Mesenchymal stem cell (in vitro differentiated cells and primary cell): ENCODE data around the gene RAMP1. TPM values are rescaled to one million over a fixed set of nuclear protein-coding genes. Genes with fewer than 3 reads are reported as not detected.

Experiments
- DNase-seq: peaks from one replicate; pipeline ENCODE4 v3.0.0-alpha.2; 2013
- H2AFZ ChIP-seq: one replicate; pipeline ENCODE4 v1.6.1; 2013; ENCODE audit warnings: low read depth, mild to moderate bottlenecking, control low read depth, inconsistent platforms, low read length, moderate library complexity
- H2AK5ac ChIP-seq: 2 replicates; pipeline ENCODE4 v1.6.1; 2013; ENCODE audit warnings: low read length, moderate library complexity, mild to moderate bottlenecking, inconsistent platforms; ENCODE audit not compliant: severe bottlenecking
- H2BK120ac ChIP-seq: one replicate; pipeline ENCODE4 v1.6.1; 2013; ENCODE audit warnings: low read depth, mild to moderate bottlenecking, inconsistent platforms, low read length, moderate library complexity
- H2BK12ac ChIP-seq, 2 experiments: one replicate each; pipeline ENCODE4 v1.6.1; 2013; ENCODE audit warnings: inconsistent platforms in 2 of 2, low read length in 2 of 2, mild to moderate bottlenecking in 2 of 2, moderate library complexity in 2 of 2, control low read depth in 1 of 2
- H2BK15ac ChIP-seq: one replicate; pipeline ENCODE4 v1.6.1; 2013; ENCODE audit warnings: mild to moderate bottlenecking, low read depth, inconsistent platforms; ENCODE audit not compliant: poor library complexity, severe bottlenecking
- H2BK5ac ChIP-seq: 2 replicates; pipeline ENCODE4 v1.6.1; 2013; ENCODE audit warnings: low read depth, mild to moderate bottlenecking, low read length, control low read depth, inconsistent platforms; ENCODE audit not compliant: poor library complexity, severe bottlenecking
- H3K14ac ChIP-seq, 2 experiments: one replicate each; pipeline ENCODE4 v1.6.1; 2013; ENCODE audit warnings: inconsistent platforms in 2 of 2, low read length in 2 of 2, control low read depth in 1 of 2, mild to moderate bottlenecking in 1 of 2, moderate library complexity in 1 of 2
- H3K18ac ChIP-seq, 2 experiments: one replicate each; pipeline ENCODE4 v1.6.1; 2013; ENCODE audit warnings: inconsistent platforms in 2 of 2, low read length in 2 of 2, control low read depth in 1 of 2, low read depth in 1 of 2, mild to moderate bottlenecking in 1 of 2
- H3K23ac ChIP-seq, 2 experiments: one replicate each; pipeline ENCODE4 v1.6.1; 2013; ENCODE audit warnings: inconsistent platforms in 2 of 2, low read length in 2 of 2, mild to moderate bottlenecking in 2 of 2, moderate library complexity in 2 of 2, control low read depth in 1 of 2
- H3K27ac ChIP-seq: 2 replicates; pipeline ENCODE4 v1.5.1; 2013; ENCODE audit warnings: mild to moderate bottlenecking, moderate library complexity, low read length, control low read depth, inconsistent platforms; ENCODE audit not compliant: poor library complexity, severe bottlenecking
- H3K27me3 ChIP-seq, 2 experiments: 2 replicates each; pipeline versions ENCODE4 v1.6.1 to v1.7.0; 2013; ENCODE audit warnings: low read length in 2 of 2, mild to moderate bottlenecking in 2 of 2, moderate library complexity in 2 of 2, control low read depth in 1 of 2, inconsistent platforms in 1 of 2; ENCODE audit not compliant: control insufficient read depth in 1 of 2, insufficient read depth in 1 of 2
- H3K36me3 ChIP-seq, 2 experiments: 2 replicates each; pipeline versions ENCODE4 v1.6.1 to v1.7.0; 2013; ENCODE audit warnings: low read length in 2 of 2, control low read depth in 1 of 2, inconsistent platforms in 1 of 2, low read depth in 1 of 2, mild to moderate bottlenecking in 1 of 2; ENCODE audit not compliant: insufficient read depth in 2 of 2, control insufficient read depth in 1 of 2
- H3K4ac ChIP-seq, 2 experiments: one replicate each; pipeline ENCODE4 v1.6.1; 2013; ENCODE audit warnings: inconsistent platforms in 2 of 2, low read length in 2 of 2, mild to moderate bottlenecking in 2 of 2, moderate library complexity in 2 of 2, control low read depth in 1 of 2, low read depth in 1 of 2
- H3K4me1 ChIP-seq: 2 replicates; pipeline ENCODE4 v1.6.1; 2013; ENCODE audit warnings: low read depth, low read length, control low read depth; ENCODE audit not compliant: control insufficient read depth, insufficient read depth
- H3K4me2 ChIP-seq: 2 replicates; pipeline ENCODE4 v1.6.1; 2013; ENCODE audit warnings: low read length, mild to moderate bottlenecking, inconsistent platforms; ENCODE audit not compliant: poor library complexity, severe bottlenecking
- H3K4me3 ChIP-seq, 2 experiments: 2 replicates each; pipeline versions ENCODE4 v1.5.1 to v1.7.0; 2013; ENCODE audit warnings: low read length in 2 of 2, mild to moderate bottlenecking in 2 of 2, control low read depth in 1 of 2, low read depth in 1 of 2; ENCODE audit not compliant: insufficient read depth in 1 of 2
- H3K79me1 ChIP-seq: replicated peaks from 2 replicates; pipeline ENCODE4 v1.6.1; 2013; ENCODE audit warnings: mild to moderate bottlenecking, control low read depth, low read length, inconsistent platforms; ENCODE audit not compliant: poor library complexity, severe bottlenecking
- H3K9ac ChIP-seq: 2 replicates; pipeline ENCODE4 v1.7.0; 2013; ENCODE audit warnings: mild to moderate bottlenecking, low read length, moderate library complexity
- H3K9me3 ChIP-seq: 2 replicates; pipeline ENCODE4 v1.7.0; 2013; ENCODE audit warnings: mild to moderate bottlenecking, low read length; ENCODE audit not compliant: control insufficient read depth
- H4K8ac ChIP-seq: one replicate; pipeline ENCODE4 v1.6.1; 2013; ENCODE audit warnings: inconsistent platforms, mild to moderate bottlenecking, low read length, moderate library complexity
- H4K91ac ChIP-seq: one replicate; pipeline ENCODE4 v1.6.1; 2013; ENCODE audit warnings: mild to moderate bottlenecking, low read length, inconsistent platforms
- WGBS: methylation state at CpG from one replicate; pipeline ENCODE4 v1.1.7; 2013; ENCODE audit warnings: mixed read lengths; 5-methylcytosine and 5-hydroxymethylcytosine counted together
- polyA plus RNA-seq, 2 experiments: library from polyadenylated mRNA; stranded (reverse); fragments of 200-250 nt; gene quantifications; one replicate each; pipeline ENCODE4 v1.2.3, GENCODE V29; 2013

Gene RAMP1
- polyA plus RNA-seq (2013, experiment 1 of 2) = 3.1 TPM
- 4.3 TPM for polyA plus RNA-seq (2013, experiment 2 of 2)

DNA sequence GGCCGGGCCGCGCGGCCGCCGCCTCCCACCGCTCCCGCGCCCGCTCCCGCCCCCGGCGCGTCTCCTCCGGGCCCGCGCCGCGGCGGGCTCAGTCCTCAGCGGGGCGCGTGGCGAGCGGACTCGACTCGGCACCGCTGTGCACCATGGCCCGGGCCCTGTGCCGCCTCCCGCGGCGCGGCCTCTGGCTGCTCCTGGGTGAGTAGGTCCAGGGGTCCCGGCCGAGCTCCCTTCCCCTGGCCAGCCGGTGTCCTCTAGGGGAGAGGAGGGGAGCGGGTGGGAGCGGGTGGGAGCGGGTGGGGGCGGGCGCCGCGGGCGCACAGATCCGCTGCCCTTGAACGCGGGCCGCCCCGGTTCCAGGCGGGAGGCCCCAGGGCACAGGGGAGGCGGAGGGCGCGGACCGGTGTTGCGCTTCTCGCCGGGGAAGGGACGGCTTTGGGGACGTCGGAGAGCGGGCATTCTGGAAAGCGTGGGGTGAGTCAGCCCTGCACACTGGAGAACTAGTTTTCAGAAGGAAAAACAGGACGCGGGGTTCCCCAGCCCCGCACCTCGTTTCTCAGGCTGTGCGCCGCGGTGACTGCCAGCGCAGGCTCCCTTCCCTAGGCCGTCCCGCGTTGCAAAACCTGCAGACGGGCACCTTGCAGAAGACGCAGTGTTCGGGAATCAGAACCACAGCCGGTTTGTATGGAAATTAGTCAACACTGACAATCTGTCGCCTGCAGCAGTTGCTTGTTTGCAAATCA, at the start of gene RAMP1:
Gene RAMP1 (plus strand): TSS at position 91 of the 740 bp plus-strand sequence. CDS start 53 bp downstream, at position 144.
- Histone ChIP-seq H4K91ac (no peak within 1 kb of the TSS), H2BK15ac (peak within 1 kb of the TSS; percentile 12), H3K4ac (no peak within 1 kb of the TSS), H2BK120ac (no peak within 1 kb of the TSS), H3K9ac (no peak within 1 kb of the TSS), H2AFZ (no peak within 1 kb of the TSS), H3K14ac (no peak within 1 kb of the TSS), H3K18ac (peak within 1 kb of the TSS in 1 of 2 experiments; percentile 66), H3K23ac (no peak within 1 kb of the TSS), H2AK5ac (no peak within 1 kb of the TSS), H3K9me3 (no peaks in the 10 kb centered on the region), H3K36me3 (no peaks in the 10 kb centered on the region), H2BK5ac (no peak within 1 kb of the TSS), H3K79me1 (peaks cover 3% of the 10 kb centered on the region), H3K27me3 (peaks cover 4 to 77% of the 10 kb centered on the region in 2 experiments), H4K8ac (no peak within 1 kb of the TSS), H3K4me2 (peak within 1 kb of the TSS; percentile 84), H3K4me3 (peak within 1 kb of the TSS; percentile 62 to 70), H3K27ac (no peak within 1 kb of the TSS), H3K4me1 (peaks cover 26% of the 10 kb centered on the region), H2BK12ac (no peak within 1 kb of the TSS)
- 5% methylated on average over 59 of the region's 79 CpGs for WGBS
- DNase-seq = peak; percentile 37

- Histone ChIP-seq H3K27ac (no peak overlapping the region), H2AFZ (no peak overlapping the region), H3K27me3 (peaks cover 2 to 6% of the 10 kb centered on the region in 2 experiments), H2BK15ac (no peak overlapping the region), H2AK5ac (no peak overlapping the region), H3K18ac (no peak overlapping the region), H3K9ac (no peak overlapping the region), H3K36me3 (no peaks in the 10 kb centered on the region), H3K4me2 (no peak overlapping the region), H3K4me3 (no peak overlapping the region), H2BK5ac (no peak overlapping the region), H4K91ac (no peak overlapping the region), H3K79me1 (no peaks in the 10 kb centered on the region), H3K4me1 (no peaks in the 10 kb centered on the region), H3K4ac (no peak overlapping the region), H3K14ac (no peak overlapping the region), H3K9me3 (no peaks in the 10 kb centered on the region), H3K23ac (no peak overlapping the region), H2BK120ac (no peak overlapping the region), H2BK12ac (no peak overlapping the region), H4K8ac (no peak overlapping the region)
- no peak for DNase-seq
- 82% methylated on average over 1 of the region's 1 CpG for WGBS
Measured at GRCh38 chr2:237815637-237816036, 43.8 kb upstream of the RAMP1 start.

DNA sequence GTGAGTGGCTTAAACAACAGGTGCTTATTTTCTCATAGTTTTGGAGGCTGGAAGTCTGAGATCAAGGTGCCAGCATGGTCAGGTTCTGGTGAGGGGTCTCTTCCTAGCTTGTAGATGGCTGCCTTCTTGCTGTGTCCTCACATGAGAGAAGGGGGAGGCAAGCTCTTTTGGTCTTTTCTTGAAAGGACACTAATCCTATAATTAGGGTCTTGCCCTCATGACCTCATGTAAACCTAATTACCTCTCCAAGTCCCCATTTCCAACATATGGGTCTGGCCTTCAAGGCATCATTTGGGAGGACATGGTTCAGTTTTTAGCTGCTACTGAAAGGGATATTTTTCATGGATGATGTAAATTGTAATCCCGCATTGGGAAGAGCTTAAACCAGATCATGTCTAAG, 42.9 kb upstream of the RAMP1 start:
- no peak overlapping the region for H3K27ac ChIP-seq
- DNase-seq = no peak
- no peak overlapping the region for H3K4ac ChIP-seq
- H4K91ac ChIP-seq = no peak overlapping the region
- H3K23ac ChIP-seq = no peak overlapping the region
- H2BK5ac ChIP-seq = no peak overlapping the region
- H4K8ac ChIP-seq = no peak overlapping the region
- no peak overlapping the region for H2AFZ ChIP-seq
- H3K14ac ChIP-seq = no peak overlapping the region
- no peak overlapping the region for H3K4me2 ChIP-seq
- H3K79me1 ChIP-seq = no peaks in the 10 kb centered on the region
- no peak overlapping the region for H2AK5ac ChIP-seq
- no peaks in the 10 kb centered on the region for H3K9me3 ChIP-seq
- no peaks in the 10 kb centered on the region for H3K4me1 ChIP-seq
- WGBS = 100% methylated on average over 1 of the region's 1 CpG
- H3K9ac ChIP-seq = no peak overlapping the region
- no peak overlapping the region for H2BK120ac ChIP-seq
- no peak overlapping the region for H3K4me3 ChIP-seq
- H2BK12ac ChIP-seq = no peak overlapping the region
- H3K27me3 ChIP-seq = peaks cover 2 to 3% of the 10 kb centered on the region in 2 experiments
- H2BK15ac ChIP-seq = no peak overlapping the region
- H3K18ac ChIP-seq = no peak overlapping the region
- H3K36me3 ChIP-seq = no peaks in the 10 kb centered on the region

DNA sequence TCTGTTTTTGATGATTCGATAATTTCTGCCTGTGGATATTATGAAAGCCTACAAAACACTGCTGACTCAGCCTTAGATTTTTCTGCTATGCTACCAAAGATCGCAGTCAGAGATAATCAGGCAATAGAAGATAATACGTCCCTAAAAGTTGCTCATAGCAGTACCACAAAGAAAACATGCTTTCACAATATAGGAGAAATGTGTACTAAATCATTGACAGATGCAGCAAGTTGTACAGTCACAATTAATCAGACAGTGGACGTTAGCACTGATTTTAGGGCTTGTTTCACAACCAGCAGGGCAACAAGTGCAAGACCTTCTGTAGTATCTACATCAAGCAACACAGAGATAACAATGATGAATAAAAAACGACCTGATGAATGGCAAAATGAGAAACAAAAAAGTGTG, 41.4 kb upstream of the RAMP1 start:
- Histone ChIP-seq H2BK120ac (no peak overlapping the region), H3K4me3 (no peak overlapping the region), H2AK5ac (no peak overlapping the region), H3K36me3 (no peaks in the 10 kb centered on the region), H3K79me1 (no peaks in the 10 kb centered on the region), H3K27me3 (peaks cover under 1 to 3% of the 10 kb centered on the region in 2 experiments), H3K9me3 (no peaks in the 10 kb centered on the region), H2BK15ac (no peak overlapping the region), H3K9ac (no peak overlapping the region), H3K18ac (no peak overlapping the region), H2BK12ac (no peak overlapping the region), H3K4ac (no peak overlapping the region), H3K27ac (no peak overlapping the region), H3K4me2 (no peak overlapping the region), H3K23ac (no peak overlapping the region), H2AFZ (no peak overlapping the region), H4K8ac (no peak overlapping the region), H4K91ac (no peak overlapping the region), H3K4me1 (no peaks in the 10 kb centered on the region), H3K14ac (no peak overlapping the region), H2BK5ac (no peak overlapping the region)
- WGBS = 45% methylated on average over 4 of the region's 5 CpGs
- DNase-seq = peak; percentile 65
